Suppressor macrophage treated with lipopolysaccharide for 4 hours (primary cell): ENCODE data around the gene IFITM1.
"Not testable (repeated sequence)": the region's sequence is repeated elsewhere in the genome, so short reads cannot be mapped to it uniquely, and the experiment has no call there.

Experiments used
- DNase-seq: peaks from one replicate; pipeline ENCODE4 v3.0.0-alpha.2; 2020

IFITM1 gene

GRCh38 chr11:311013-311748 is 2.7 kb upstream of the IFITM1 start:
- not testable (repeated sequence) for DNase-seq

- peak; percentile 43 for DNase-seq
Measured at GRCh38 chr11:312092-312816, 1.6 kb upstream of the IFITM1 start.

GRCh38 chr11:313304-313786 is 495 bp upstream of the IFITM1 start:
- peak; percentile 10 for DNase-seq

GRCh38 chr11:314554-314875 is 675 bp downstream of the IFITM1 start:
- DNase-seq: not testable (repeated sequence)

- DNase-seq: no peak
Measured at GRCh38 chr11:315051-315481, 1.2 kb downstream of the IFITM1 start.

- DNase-seq: no peak
Measured at GRCh38 chr11:315516-315994, 1.7 kb downstream of the IFITM1 start.

- no peak for DNase-seq
Measured at GRCh38 chr11:316031-316701, 2.3 kb downstream of the IFITM1 start.

GRCh38 chr11:316891-317301 is 3.1 kb downstream of the IFITM1 start:
- DNase-seq: no peak

GRCh38 chr11:317668-318404 is 4.0 kb downstream of the IFITM1 start:
- not testable (repeated sequence) for DNase-seq

- DNase-seq: not testable (repeated sequence)
Measured at GRCh38 chr11:318405-319120, 4.7 kb downstream of the IFITM1 start.

- not testable (repeated sequence) for DNase-seq
Measured at GRCh38 chr11:319121-319887, 5.5 kb downstream of the IFITM1 start.

GRCh38 chr11:319888-320273 is 6.0 kb downstream of the IFITM1 start:
- not testable (repeated sequence) for DNase-seq

GRCh38 chr11:324156-324555 is 10.3 kb downstream of the IFITM1 start:
- DNase-seq: no peak

- DNase-seq: not testable (repeated sequence)
Measured at GRCh38 chr11:324593-325517, 11.0 kb downstream of the IFITM1 start.

- no peak for DNase-seq
Measured at GRCh38 chr11:325796-326591, 12.2 kb downstream of the IFITM1 start.

GRCh38 chr11:326592-326841 is 12.7 kb downstream of the IFITM1 start:
- DNase-seq: no peak

- peak; percentile 88 for DNase-seq
Measured at GRCh38 chr11:326842-327580, 13.2 kb downstream of the IFITM1 start.

- DNase-seq: no peak
Measured at GRCh38 chr11:327581-327923, 13.7 kb downstream of the IFITM1 start.

- DNase-seq: no peak
Measured at GRCh38 chr11:328012-328411, 14.2 kb downstream of the IFITM1 start.
